Heart right ventricle (tissue), 16 donors: Measurements from ENCODE around the gene IGFBP7. TPM values are rescaled to one million over a fixed set of nuclear protein-coding genes. Genes with fewer than 3 reads are reported as not detected.

Experiments used
- ATAC-seq, 8 donors: fragments of 200-7000 bp; cut with Tn5 transposase; one replicate each; pipeline ENCODE4 v1.9.1; 2020; ENCODE audit warnings: mild to moderate bottlenecking in 8 of 8, moderate library complexity in 8 of 8, moderate number of reproducible peaks in 1 of 8
- DNase-seq, 2 donors: peaks; one replicate each; pipeline ENCODE4 v3.0.0-alpha.2; 2020
- H3K27ac ChIP-seq, 10 donors: fragments of 200-600 bp; sonication (generic) in 2 of 10; one replicate each; pipeline versions ENCODE4 v1.5.0 to v1.8.0; 2020 to 2022; ENCODE audit warnings: mild to moderate bottlenecking in 3 of 10
- H3K27me3 ChIP-seq, 7 donors: fragments of 200-600 bp; one replicate each; pipeline ENCODE4 v1.8.0; 2021 to 2022; ENCODE audit warnings: mild to moderate bottlenecking in 2 of 7
- H3K36me3 ChIP-seq, 9 donors: fragments of 200-600 bp; sonication (generic) in 1 of 9; one replicate each; pipeline versions ENCODE4 v1.5.0 to v1.8.0; 2020 to 2022; ENCODE audit warnings: mild to moderate bottlenecking in 2 of 9
- H3K4me1 ChIP-seq, 9 donors: fragments of 200-600 bp; sonication (generic) in 1 of 9; one replicate each; pipeline versions ENCODE4 v1.5.0 to v1.8.0; 2020 to 2022; ENCODE audit warnings: mild to moderate bottlenecking in 4 of 9
- H3K4me3 ChIP-seq, 10 donors: fragments of 200-600 bp; sonication (generic) in 2 of 10; one replicate each; pipeline versions ENCODE4 v1.5.0 to v1.8.0; 2020 to 2022; ENCODE audit warnings: mild to moderate bottlenecking in 7 of 10, moderate library complexity in 2 of 10
- H3K9me3 ChIP-seq, 11 donors: fragments of 200-600 bp in 10 of 11; sonication (generic) in 2 of 11; one replicate each; pipeline versions ENCODE4 v1.5.0 to v1.8.0; 2013 to 2022; ENCODE audit warnings: mild to moderate bottlenecking in 2 of 11, control low read depth in 1 of 11, moderate library complexity in 1 of 11
- WGBS, 2 donors: extraction: QIAGEN DNeasy Blood & Tissue Kit; methylation state at CpG; one replicate each; pipeline ENCODE4 v1.1.7; 2013; ENCODE audit warnings: inconsistent platforms in 1 of 2; 5-methylcytosine and 5-hydroxymethylcytosine counted together
- intact Hi-C, 10 donors: fragments of 100-400 bp; cut with DNase I; formaldehyde crosslinking; loops; one replicate each; pipeline versions ENCODE4 v1.11.1 to v1.14.2; 2022
- polyA plus RNA-seq, 2 donors: library from polyadenylated mRNA; stranded (reverse); fragments of 200-250 nt; gene quantifications; one replicate each; pipeline ENCODE4 v1.2.3, GENCODE V29; 2013
- total RNA-seq, 10 donors: library from RNA; stranded (reverse); fragmentation: NEBNext Ultra II Directional in 3 of 10; extraction: Animal tissue kit (Norgen Biotek cat#: 25700) in 3 of 10; gene quantifications; one replicate each; pipeline versions ENCODE4 v1.2.1 to v1.2.4, GENCODE V29; 2021 to 2023
- TF ChIP-seq, protein P1 (sequence below), 9 donors: fragments of 200-600 bp; sonication (generic) in 2 of 9; IDR thresholded peaks; one replicate each; pipeline versions ENCODE4 v1.5.0 to v1.8.0; 2021 to 2022; ENCODE audit warnings: antibody characterized with exemption in 9 of 9, mild to moderate bottlenecking in 5 of 9, moderate library complexity in 1 of 9
- donor health status: Arrhythmogenic right ventricular cardiomyopathy.
- donor health status: ischemic (EF 13 %, LVEDD 7.1; RV severe dilation, severe dysfunction).
- donor health status: healthy with polysubstance abuse.
- donor health status: DM: no; HTN: yes; CAD: no.
- donor health status: DM: no; HTN: no; CAD: no.
- donor health status: ischemic (EF 25% LVEDD 6.9; RV normal size, moderate dysfunction).
- donor health status: ischemic (EF 25% LVEDD 5.7; RV mildly dilated, moderate dysfunction).
- donor health status: healthy.
- donor health status: DM: yes; HTN: yes; CAD: no.
- donor health status: Ischemic cardiomyopathy.
- donor health status: ischemic (EF 35%, LVEDD 5.7; RV mildly dilated, moderate dysfunction).
- donor health status: nonischemic (EF 11% LVEDD 7.7; RV severe dilation, severe dysfunction).
- donor health status: DM: yes; HTN: yes; CAD: no.
- donor health status: PGD.
- donor health status: ischemic (EF 29% LVEDD 5.4; RV normal size, mild dysfunction).
- donor health status: nonischemic (EF 23%, LVEDD 6.1; RV moderate dilation, normal function).

The IGFBP7 gene
- total and polyA plus RNA-seq, 12 donors, result 498 to 1,251 (median 626) TPM

DNA sequence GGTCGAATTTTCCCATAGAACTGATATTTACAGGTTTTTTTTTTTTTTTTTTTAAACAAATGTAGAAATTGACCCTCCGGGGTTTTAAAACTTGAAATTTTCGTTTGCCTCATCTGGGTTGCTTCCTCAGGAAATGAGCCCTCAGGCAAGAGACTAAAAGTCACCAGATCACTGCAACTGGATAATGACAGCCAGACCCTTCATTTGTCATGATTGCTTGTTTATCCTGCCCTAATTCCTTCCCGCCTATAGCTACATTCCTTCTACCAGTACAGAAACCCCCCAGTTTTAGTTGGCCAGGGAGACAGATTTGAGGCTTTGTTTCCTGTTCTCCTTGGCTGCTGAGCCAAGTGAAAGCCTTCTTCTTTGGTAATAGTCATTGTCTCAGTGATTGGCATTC is 44.0 kb upstream of the IGFBP7 start:
- H3K36me3 ChIP-seq, result no peaks in the 10 kb centered on the region
- no peak for ATAC-seq
- H3K27me3 ChIP-seq, result no peaks in the 10 kb centered on the region
- 52 to 60% methylated on average over 4 of the region's 4 CpGs for WGBS, 2 donors
- TF ChIP-seq, protein P1, sequence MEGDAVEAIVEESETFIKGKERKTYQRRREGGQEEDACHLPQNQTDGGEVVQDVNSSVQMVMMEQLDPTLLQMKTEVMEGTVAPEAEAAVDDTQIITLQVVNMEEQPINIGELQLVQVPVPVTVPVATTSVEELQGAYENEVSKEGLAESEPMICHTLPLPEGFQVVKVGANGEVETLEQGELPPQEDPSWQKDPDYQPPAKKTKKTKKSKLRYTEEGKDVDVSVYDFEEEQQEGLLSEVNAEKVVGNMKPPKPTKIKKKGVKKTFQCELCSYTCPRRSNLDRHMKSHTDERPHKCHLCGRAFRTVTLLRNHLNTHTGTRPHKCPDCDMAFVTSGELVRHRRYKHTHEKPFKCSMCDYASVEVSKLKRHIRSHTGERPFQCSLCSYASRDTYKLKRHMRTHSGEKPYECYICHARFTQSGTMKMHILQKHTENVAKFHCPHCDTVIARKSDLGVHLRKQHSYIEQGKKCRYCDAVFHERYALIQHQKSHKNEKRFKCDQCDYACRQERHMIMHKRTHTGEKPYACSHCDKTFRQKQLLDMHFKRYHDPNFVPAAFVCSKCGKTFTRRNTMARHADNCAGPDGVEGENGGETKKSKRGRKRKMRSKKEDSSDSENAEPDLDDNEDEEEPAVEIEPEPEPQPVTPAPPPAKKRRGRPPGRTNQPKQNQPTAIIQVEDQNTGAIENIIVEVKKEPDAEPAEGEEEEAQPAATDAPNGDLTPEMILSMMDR (IDR thresholded peaks at IDR 0.05), result no peak
- peaks cover 0 to 8% (median 0%) of the 10 kb centered on the region in 9 donors for H3K4me1 ChIP-seq
- peaks cover 0 to 4% (median 0%) of the 10 kb centered on the region in 11 donors for H3K9me3 ChIP-seq
- H3K27ac ChIP-seq, result no peak overlapping the region
- no peak for DNase-seq
- no peak overlapping the region for H3K4me3 ChIP-seq
- intact Hi-C loops, result loop anchor here in 1 of 10 donors (10.0 kb wide), 1 partner anchor 119 kb away; no protein-coding TSS in a partner anchor

DNA sequence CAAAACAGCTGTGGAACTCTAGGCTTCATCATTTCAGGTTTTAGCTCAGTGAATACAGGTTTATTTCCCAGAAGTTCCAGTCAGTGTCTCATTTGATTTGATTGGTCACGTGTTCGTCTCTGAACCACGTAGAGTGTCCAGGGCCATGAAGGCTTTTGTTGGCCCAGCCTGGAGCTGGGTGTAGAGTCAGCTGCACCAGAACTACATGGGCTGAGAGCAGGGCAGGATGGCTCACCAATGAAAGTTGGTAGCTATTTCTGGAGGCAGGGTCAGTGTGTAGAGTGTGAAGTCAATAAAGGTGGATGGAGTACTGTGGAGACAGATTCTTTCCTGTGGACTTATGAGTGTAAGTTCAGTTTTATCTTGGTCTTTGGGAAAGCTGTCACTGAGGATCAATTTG is 43.0 kb upstream of the IGFBP7 start:
- H3K4me3 ChIP-seq, result no peak overlapping the region
- TF ChIP-seq, protein P1 (IDR thresholded peaks at IDR 0.05), result no peak
- no peaks in the 10 kb centered on the region for H3K36me3 ChIP-seq
- peak in 2 of 8 donors; percentile 46 to 48 for ATAC-seq
- DNase-seq, result no peak
- peaks cover 0 to 4% (median 0%) of the 10 kb centered on the region in 11 donors for H3K9me3 ChIP-seq
- WGBS, 2 donors, result 83 to 90% methylated on average over 3 of the region's 3 CpGs
- no peak overlapping the region for H3K27ac ChIP-seq
- no peaks in the 10 kb centered on the region for H3K27me3 ChIP-seq
- H3K4me1 ChIP-seq, result peaks cover 0 to 11% (median 0%) of the 10 kb centered on the region in 9 donors
- intact Hi-C loops, result loop anchor here in 1 of 10 donors (10.0 kb wide), 1 partner anchor 118 kb away; no protein-coding TSS in a partner anchor

DNA sequence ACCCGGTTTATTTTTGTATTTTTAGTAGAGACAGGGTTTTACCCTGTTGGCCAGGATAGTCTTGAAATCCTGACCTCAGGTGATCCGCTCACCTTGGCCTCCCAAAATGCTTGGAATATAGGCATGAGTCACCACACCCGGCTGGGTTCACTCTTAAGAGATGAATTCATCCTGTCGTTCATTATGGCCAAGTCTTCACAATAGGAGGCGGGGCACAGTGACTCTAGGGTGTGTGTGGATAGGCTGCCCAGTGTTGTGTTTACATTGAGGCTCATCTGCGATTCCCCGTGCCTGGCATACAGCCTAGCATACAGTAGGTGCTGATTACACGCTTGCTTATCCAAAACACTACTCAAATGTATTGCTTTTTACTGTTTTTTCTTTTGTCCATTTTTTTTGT is 41.3 kb upstream of the IGFBP7 start:
- DNase-seq, result no peak
- H3K27me3 ChIP-seq, result no peaks in the 10 kb centered on the region
- no peaks in the 10 kb centered on the region for H3K36me3 ChIP-seq
- 77% methylated on average over 8 of the region's 8 CpGs for WGBS, 2 donors
- ATAC-seq, result no peak
- H3K9me3 ChIP-seq, result peaks cover 0 to 4% (median 0%) of the 10 kb centered on the region in 11 donors
- H3K4me1 ChIP-seq, result peaks cover 0 to 11% (median 0%) of the 10 kb centered on the region in 9 donors
- TF ChIP-seq, protein P1 (IDR thresholded peaks at IDR 0.05), result no peak
- no peak overlapping the region for H3K4me3 ChIP-seq
- no peak overlapping the region for H3K27ac ChIP-seq
- intact Hi-C loops, result loop anchor here in 1 of 10 donors (10.0 kb wide), 1 partner anchor 117 kb away; no protein-coding TSS in a partner anchor

DNA sequence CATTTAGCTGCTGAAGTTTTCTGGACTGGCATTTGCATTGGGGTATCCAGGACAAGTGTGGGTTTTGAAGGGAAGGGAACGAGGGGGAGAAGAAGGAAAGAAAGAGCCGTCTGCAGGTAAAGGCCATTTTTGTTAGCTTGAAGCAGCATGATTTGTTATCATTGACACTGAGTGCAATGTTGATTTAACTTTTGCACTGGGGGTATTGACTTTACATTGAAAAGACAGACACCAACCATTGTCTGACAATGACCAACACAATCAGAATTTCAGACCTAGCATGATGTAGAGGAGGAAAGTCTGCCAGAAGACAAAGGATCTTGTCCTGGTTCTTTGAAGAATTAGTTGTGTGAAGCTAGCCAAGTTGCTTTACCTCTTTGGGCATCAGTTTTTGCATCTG is 39.6 kb upstream of the IGFBP7 start:
- H3K9me3 ChIP-seq, result no peaks in the 10 kb centered on the region
- ATAC-seq (no peak), DNase-seq (no peak)
- intact Hi-C loops, result loop anchor here in 1 of 10 donors (10.0 kb wide), 1 partner anchor 115 kb away; no protein-coding TSS in a partner anchor
- H3K27me3 ChIP-seq, result no peaks in the 10 kb centered on the region
- H3K27ac ChIP-seq, result no peak overlapping the region
- H3K4me1 ChIP-seq, result peaks cover 0 to 11% (median 0%) of the 10 kb centered on the region in 9 donors
- TF ChIP-seq, protein P1 (IDR thresholded peaks at IDR 0.05), result no peak
- no peaks in the 10 kb centered on the region for H3K36me3 ChIP-seq
- H3K4me3 ChIP-seq, result no peak overlapping the region
- 85 to 93% methylated on average over 2 of the region's 2 CpGs for WGBS, 2 donors
